Neural crest cell (in vitro differentiated cells): ENCODE measurements around the gene HRH3. TPM values are rescaled to one million over a fixed set of nuclear protein-coding genes. Genes with fewer than 3 reads are reported as not detected.
A peak's percentile ranks its signal among the peaks of the same experiment; 100 is the strongest.

Experiments
- DNase-seq: peaks from one replicate; pipeline ENCODE4 v3.0.0; 2021; ENCODE audit warnings: low read depth, mixed read lengths, low spot score
- H3K27ac Mint-ChIP-seq: one replicate; pipeline ENCODE4 v1.8.0; 2021; ENCODE audit warnings: mild to moderate bottlenecking, mixed read lengths; ENCODE audit not compliant: unreplicated experiment
- H3K27me3 Mint-ChIP-seq: 2 replicates; pipeline ENCODE4 v1.8.0; 2021; ENCODE audit warnings: low read depth, mild to moderate bottlenecking, mixed read lengths
- H3K36me3 Mint-ChIP-seq: 2 replicates; pipeline ENCODE4 v1.8.0; 2021; ENCODE audit warnings: low read depth, mild to moderate bottlenecking, mixed read lengths
- H3K4me1 Mint-ChIP-seq: 2 replicates; pipeline ENCODE4 v1.8.0; 2021; ENCODE audit warnings: mixed read lengths
- H3K4me3 Mint-ChIP-seq: one replicate; pipeline ENCODE4 v1.8.0; 2021; ENCODE audit warnings: mild to moderate bottlenecking, mixed read lengths
- H3K9me3 Mint-ChIP-seq: 2 replicates; pipeline ENCODE4 v1.8.0; 2021; ENCODE audit warnings: mixed read lengths
- total RNA-seq: library from RNA; stranded (reverse); gene quantifications from 2 replicates; pipeline ENCODE4 v1.2.1, GENCODE V29; 2021
- TF ChIP-seq, protein P1 (sequence below): fragments of 200-600 bp; sonication (generic); conservative IDR thresholded peaks from 2 replicates; pipeline ENCODE4 v1.5.0; 2021; ENCODE audit warnings: antibody characterized with exemption, mild to moderate bottlenecking

HRH3 gene
- total RNA-seq, 1 donor from 2014 or later, result 0.75 TPM

DNA sequence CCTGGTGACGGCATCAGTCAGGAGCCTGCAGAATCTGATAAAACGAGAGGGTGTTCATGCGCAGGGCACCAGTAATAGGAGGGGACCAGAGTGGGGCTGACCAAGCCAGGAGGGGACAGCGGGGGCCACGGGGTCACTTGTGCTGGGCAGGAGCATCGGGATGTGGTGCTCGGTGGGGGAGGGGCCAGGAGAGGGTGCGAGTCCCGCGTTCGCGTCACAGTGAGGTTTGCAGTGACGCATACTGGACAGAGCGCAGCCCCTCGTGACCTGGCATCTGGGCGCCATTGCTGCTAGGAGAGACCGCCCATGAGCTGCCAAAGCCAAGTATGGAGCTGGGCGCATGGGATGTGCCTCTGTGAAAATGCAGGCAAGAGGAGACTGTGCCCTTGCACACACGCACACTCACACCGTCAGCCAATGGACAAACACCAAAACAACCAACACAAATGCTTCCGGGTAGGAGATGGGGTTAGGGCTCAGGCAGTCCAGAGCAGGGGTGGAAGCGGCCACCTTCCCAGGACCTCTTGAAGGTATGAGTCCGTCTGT is 51.1 kb downstream of the HRH3 start:
- no peak for DNase-seq
- peak overlapping the region; percentile 87 for H3K27ac Mint-ChIP-seq
- H3K27me3 Mint-ChIP-seq, result no peaks in the 10 kb centered on the region
- no peaks in the 10 kb centered on the region for H3K4me1 Mint-ChIP-seq
- TF ChIP-seq, protein P1, sequence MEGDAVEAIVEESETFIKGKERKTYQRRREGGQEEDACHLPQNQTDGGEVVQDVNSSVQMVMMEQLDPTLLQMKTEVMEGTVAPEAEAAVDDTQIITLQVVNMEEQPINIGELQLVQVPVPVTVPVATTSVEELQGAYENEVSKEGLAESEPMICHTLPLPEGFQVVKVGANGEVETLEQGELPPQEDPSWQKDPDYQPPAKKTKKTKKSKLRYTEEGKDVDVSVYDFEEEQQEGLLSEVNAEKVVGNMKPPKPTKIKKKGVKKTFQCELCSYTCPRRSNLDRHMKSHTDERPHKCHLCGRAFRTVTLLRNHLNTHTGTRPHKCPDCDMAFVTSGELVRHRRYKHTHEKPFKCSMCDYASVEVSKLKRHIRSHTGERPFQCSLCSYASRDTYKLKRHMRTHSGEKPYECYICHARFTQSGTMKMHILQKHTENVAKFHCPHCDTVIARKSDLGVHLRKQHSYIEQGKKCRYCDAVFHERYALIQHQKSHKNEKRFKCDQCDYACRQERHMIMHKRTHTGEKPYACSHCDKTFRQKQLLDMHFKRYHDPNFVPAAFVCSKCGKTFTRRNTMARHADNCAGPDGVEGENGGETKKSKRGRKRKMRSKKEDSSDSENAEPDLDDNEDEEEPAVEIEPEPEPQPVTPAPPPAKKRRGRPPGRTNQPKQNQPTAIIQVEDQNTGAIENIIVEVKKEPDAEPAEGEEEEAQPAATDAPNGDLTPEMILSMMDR, result no peak
- no peak overlapping the region for H3K4me3 Mint-ChIP-seq
- H3K36me3 Mint-ChIP-seq, result peaks cover 3% of the 10 kb centered on the region
- H3K9me3 Mint-ChIP-seq, result no peaks in the 10 kb centered on the region

DNA sequence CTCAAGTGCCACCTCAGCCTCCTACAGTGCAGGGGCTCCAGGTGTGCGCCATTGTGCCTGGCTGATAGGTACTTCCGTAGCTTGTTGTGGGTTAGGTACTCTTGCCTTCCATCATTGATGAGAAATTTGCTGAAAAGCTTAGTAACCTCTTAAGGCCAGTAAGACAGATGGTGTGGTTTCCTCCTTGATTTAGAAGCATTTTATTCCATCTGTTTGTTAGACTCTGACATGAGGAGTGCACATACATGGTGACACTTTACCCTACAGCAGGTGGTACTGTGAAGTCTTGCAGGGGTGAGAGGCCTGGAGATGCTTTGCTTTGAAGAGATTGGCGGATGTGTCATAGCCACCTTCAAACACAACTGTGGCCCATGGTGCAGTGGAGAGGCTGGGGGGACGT is 52.0 kb downstream of the HRH3 start:
- Mint-ChIP-seq H3K9me3 (no peaks in the 10 kb centered on the region), H3K4me3 (no peak overlapping the region), H3K36me3 (peaks cover 3% of the 10 kb centered on the region), H3K27me3 (no peaks in the 10 kb centered on the region), H3K27ac (no peak overlapping the region), H3K4me1 (no peaks in the 10 kb centered on the region)
- TF ChIP-seq, protein P1, result no peak
- DNase-seq, result no peak

DNA sequence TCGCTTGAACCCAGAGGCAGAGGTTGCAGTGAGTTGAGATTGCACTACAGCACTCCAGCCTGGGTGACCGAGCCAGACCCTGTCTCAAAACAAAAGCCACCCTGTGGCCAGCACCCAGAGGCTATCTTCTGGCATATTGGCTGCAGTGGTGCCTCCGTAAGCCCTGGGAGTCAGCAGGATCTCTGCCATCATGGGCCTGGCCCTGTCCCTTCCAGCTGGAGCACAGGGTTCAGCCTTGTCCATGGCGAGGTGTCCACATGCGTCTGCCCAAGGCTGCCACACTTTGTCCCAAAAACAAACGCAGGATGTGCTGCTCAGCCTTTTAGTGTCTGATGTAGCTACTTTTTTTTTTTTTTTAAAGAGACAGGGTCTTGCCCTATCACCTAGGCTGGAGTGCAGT is 52.6 kb downstream of the HRH3 start:
- DNase-seq, result no peak
- H3K27ac Mint-ChIP-seq, result no peak overlapping the region
- no peak overlapping the region for H3K4me3 Mint-ChIP-seq
- no peaks in the 10 kb centered on the region for H3K9me3 Mint-ChIP-seq
- H3K27me3 Mint-ChIP-seq, result no peaks in the 10 kb centered on the region
- TF ChIP-seq, protein P1, result no peak
- no peaks in the 10 kb centered on the region for H3K4me1 Mint-ChIP-seq
- H3K36me3 Mint-ChIP-seq, result peaks cover 3% of the 10 kb centered on the region

DNA sequence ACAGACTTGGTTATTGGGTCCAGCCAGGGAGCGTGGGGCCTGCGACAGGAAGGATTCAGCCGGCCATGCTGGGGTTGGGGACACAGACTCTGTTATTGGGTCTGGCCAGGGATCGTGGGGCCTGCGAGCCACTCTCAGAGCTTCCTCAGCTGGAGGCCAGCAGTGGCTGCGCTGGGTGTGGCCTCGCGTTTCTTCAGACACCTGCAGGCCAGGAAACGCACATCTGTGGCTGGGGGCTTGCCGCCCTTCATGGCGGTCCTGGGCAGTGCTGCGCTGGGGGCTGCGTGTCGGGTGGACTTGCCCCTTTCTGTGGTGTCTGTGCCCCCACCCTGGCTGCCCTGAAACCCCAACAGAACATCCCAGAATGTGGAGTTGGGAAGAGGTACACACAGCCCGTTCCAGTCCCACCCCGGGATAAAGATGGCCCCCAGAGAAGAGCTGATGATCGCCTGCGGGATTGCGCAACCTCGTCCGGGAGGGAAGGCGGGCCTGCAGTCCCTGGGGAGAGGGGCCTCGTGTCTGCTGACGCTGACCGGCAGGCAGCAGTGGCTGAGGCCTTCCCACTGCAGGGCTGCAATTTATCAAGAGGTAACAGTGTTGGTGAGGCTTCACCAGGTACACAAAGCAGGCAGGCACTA is 54.2 kb downstream of the HRH3 start:
- Mint-ChIP-seq H3K27ac (no peak overlapping the region), H3K36me3 (peaks cover 3% of the 10 kb centered on the region), H3K4me1 (no peaks in the 10 kb centered on the region), H3K27me3 (no peaks in the 10 kb centered on the region), H3K4me3 (no peak overlapping the region), H3K9me3 (no peaks in the 10 kb centered on the region)
- TF ChIP-seq, protein P1, result no peak
- no peak for DNase-seq

Other genes with a start within 250 kb of the HRH3 start
- gene TAF4, start 154.4 kb downstream of the HRH3 start, total RNA-seq, result 33.6 and 35.1 TPM in 2 replicates
- gene LSM14B, start 97.8 kb downstream of the HRH3 start, total RNA-seq, result 97.1 TPM in 2 replicates
- 318 and 322 TPM in 2 replicates for gene PSMA7, start 76.9 kb downstream of the HRH3 start, total RNA-seq
- gene SS18L1, start 76.5 kb downstream of the HRH3 start, total RNA-seq, result 29.6 and 30.0 TPM in 2 replicates
- 32.9 and 34.6 TPM in 2 replicates for gene MTG2, start 37.2 kb downstream of the HRH3 start, total RNA-seq
- gene OSBPL2, start 18.2 kb upstream of the HRH3 start, total RNA-seq, result 33.1 and 35.6 TPM in 2 replicates
- 90.4 and 98.8 TPM in 2 replicates for gene ADRM1, start 82.7 kb upstream of the HRH3 start, total RNA-seq
- 35.0 and 38.8 TPM in 2 replicates for gene LAMA5, start 147.0 kb upstream of the HRH3 start, total RNA-seq
- 1,298 and 1,312 TPM in 2 replicates for gene RPS21, start 166.8 kb upstream of the HRH3 start, total RNA-seq
- 25.2 and 26.6 TPM in 2 replicates for gene CABLES2, start 187.0 kb upstream of the HRH3 start, total RNA-seq
- gene RBBP8NL, start 207.3 kb upstream of the HRH3 start, total RNA-seq, result not detected in 2 replicates